CD4-positive, alpha-beta T cell treated with Interleukin-2 at 100 ng/mL for 4 hours (primary cell): Measurements from ENCODE around the gene TMSB4X.
A peak's percentile ranks its signal among the peaks of the same experiment; 100 is the strongest.
"Not testable (repeated sequence)": the region's sequence is repeated elsewhere in the genome, so short reads cannot be mapped to it uniquely, and the experiment has no call there.

Source experiments
- DNase-seq: peaks from one replicate; pipeline ENCODE4 v3.0.0-alpha.2; 2020; ENCODE audit warnings: low spot score

Gene TMSB4X

DNA sequence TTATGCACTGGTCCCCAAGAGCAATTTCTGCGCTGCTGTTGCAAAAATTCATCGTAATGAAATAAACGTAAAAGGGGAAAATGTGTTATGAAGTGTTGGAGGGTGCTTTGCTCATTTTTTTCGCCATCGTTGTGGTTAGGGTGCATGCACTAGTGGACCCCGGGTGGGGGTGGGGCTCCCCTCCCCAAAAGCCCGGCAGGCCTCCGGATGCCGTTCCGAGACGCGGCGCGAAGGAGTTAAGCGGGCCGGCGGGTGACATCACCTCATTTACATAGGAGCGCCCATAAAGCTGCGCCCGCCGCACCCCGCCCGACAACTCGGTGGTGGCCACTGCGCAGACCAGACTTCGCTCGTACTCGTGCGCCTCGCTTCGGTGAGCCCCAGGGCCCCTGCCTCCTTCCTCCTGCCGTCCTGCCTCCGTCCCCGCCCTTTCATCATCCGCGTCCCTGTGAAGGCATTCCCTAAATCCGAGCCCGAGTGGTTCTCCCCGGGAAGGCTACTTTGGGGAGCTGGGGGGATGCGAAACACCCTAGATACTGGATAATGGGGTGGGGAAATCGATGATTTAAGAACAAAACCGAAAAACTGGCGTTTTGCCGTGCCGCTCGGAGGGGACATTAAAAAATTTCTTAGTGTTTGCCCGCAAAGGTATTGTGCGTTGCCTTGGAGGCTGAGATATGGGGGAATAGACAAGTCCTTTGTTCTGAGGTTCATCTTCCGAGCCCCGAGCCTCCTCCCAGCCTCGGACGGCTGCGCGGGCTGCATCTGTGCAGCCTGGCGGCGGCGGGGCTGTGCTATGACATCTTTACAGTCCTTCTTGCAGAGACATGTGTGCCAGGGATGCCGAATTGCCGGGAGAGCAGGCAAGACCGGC is at the start of gene TMSB4X:
TSS of gene TMSB4X (plus strand) at position 315 of the 874 bp plus-strand sequence.
- DNase-seq = peak; percentile 89

DNA sequence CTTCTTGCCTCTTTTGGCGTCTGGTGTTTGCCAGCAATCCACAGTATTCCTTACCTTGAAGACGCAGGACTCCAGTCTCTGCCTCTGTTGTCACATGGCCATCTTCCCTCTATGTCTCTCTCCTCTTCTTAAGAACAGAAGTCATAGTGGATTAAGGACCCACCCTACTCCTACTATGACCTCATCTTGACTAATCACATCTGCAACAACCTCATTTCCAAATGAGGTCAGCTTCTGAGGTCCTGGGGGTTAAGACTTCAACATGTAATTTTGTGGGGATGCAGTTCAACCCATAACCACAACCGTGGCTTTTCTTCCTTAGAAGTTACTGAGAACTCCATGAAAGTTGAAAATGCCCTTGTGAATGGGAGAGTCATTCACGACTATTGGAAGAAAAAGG is 45.2 kb upstream of the TMSB4X start:
- no peak for DNase-seq

DNA sequence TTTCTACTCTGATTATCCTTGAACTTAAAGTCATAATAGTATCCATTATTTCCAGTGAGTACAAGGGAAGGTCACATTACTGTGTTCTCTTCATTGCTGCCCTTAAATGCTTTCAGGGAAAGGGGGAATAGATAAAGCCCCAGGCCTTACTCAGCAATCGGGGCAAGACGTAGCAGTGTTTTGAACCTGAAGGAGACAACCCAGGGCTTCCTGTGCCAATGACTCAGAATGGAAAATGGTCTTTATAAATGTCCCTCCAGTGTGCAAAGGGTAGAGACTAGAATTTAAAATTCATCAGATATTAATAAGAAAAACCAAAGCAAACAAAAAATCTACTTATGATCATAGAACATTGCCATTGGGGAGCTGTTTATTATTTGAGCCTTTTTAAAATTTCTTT is 44.8 kb upstream of the TMSB4X start:
- no peak for DNase-seq

DNA sequence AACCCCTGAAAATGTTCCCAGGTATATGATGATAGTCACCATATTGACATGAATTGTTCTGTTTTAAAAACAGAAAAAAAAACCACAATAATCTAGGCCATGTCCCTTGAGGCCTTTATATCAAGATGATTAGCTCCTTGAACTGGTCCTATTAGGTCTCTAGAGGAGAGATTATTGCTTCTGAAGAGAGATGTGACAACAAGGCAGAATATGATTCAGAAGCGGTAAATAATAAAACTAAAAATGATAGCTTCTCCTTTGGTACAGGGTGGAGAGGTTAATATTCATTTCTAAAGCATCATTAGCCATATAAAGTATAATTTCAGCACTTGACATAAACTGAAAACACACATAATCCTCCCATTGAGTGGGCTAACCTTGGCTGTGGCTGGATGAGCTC is 42.7 kb upstream of the TMSB4X start:
- no peak for DNase-seq

DNA sequence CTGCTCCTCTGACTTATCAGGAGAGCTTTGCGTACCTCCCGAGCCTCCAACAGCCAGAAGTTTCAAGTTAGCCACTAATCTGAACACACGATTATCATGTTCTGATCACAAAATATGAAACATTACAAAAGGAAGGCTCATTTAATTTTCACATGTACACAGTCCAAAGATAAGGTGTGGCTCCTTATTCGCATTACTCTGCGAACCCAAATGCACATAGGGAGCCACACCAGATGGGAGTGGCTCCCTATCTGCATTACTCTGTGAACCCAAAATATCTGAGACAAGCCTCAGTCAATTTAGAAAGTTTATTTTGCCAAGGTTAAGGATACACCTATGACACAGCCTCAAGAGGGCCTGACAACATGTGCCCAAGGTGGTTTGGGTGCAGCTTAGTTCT is 40.1 kb upstream of the TMSB4X start:
- no peak for DNase-seq

DNA sequence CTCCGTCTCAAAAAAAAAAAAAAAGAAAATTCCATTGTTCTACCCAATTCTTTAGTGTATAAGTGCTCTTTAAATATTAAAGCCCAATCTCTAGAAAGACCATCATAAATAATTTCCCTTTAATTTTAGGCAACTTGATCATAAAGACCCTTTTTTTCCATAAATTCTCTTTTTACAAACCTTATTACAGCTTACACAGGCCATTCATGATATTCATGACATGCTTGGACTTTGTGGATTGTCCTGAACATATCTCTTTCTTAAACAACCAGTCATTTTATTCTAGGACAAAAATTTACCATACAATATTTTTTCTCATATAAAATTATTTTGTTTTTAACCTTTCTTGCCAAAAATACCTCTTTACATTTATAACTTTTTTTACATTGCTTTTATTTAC is 38.0 kb upstream of the TMSB4X start:
- no peak for DNase-seq

DNA sequence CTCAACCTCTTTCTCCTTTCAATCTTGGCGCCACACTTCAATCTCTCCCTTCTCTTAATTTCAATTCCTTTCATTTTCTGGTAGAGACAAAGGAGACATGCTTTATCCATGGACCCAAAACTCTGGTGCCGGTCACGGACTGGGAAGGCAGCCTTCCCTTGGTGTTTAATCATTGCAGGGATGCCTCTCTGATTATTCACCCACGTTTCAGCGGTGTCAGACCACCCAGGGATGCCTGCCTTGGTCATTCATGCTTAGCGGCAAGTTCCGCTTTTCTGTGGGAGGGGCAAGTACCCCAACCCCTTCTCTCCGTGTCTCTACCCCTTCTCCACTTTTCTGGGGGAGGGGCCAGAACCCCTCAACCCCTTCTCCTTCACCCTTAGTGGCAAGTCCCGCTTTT is 34.4 kb upstream of the TMSB4X start:
- DNase-seq = not testable (repeated sequence)

DNA sequence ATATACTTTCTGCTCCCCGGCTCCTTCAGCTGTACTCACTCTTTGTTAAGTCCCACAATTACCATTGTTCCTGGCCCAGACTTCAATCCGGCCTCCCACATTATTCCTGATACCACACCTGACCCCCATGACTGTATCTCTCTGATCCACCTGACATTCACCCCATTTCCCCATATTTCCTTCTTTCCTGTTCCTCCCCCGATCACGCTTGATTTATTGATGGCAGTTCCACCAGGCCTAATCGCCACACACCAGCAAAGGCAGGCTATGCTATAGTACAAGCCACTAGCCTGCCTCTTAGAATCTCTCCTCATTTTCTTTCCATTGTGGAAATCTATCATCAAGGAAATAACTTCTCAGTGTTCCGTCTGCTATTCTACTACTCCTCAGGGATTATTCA is 31.3 kb upstream of the TMSB4X start:
- not testable (repeated sequence) for DNase-seq

DNA sequence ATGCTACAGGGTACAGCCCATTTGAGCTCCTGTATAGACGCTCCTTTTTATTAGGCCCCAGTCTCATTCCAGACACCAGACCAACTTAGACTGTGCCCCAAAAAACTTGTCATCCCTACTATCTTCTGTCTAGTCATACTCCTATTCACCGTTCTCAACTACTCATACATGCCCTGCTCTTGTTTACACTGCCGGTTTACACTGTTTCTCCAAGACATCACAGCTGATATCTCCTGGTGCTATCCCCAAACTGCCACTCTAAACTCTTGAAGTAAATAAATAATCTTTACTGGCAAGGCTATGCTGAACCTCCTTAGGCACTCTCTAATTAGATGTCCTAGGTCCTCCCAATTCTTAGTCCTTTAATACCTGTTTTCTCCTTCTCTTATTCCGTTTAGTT is 30.5 kb upstream of the TMSB4X start:
- DNase-seq = not testable (repeated sequence)

DNA sequence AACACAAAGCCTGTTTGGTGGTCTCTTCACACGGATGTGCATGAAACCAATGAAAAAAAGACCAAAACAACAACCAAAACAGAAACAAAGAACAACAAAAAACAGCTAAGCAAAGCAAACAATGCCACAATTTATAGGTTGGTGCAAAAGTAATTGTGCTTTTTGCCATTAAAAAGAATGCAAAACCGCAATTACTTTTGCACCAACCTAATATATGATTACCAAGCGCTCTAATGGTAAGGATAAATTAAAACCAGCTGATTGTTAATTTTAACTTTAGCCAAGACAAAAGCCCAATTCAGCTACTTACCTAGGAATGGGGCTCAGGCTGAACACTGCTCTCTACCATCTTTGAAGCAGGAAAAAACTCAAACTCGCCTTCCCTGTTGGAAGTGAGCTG is 29.4 kb upstream of the TMSB4X start:
- DNase-seq = no peak

DNA sequence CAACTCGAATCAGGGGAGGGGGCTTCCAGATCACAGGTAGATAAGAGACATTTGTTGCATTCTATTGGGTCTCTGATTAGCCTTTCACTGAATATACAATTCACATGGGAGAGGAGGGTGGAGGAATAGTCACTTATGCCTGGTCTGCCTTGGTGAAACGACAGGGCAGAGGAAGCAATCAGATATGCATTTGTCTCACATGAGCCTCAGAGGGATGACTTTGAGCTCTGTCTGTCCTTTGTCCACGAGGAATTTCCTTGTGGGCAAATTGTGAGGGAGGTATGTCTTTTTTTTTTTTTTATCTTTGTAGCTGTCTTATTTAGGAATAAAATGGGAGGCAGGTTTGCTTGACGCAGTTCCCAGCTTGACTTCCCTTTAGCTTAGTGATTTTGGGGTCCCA is 28.5 kb upstream of the TMSB4X start:
- no peak for DNase-seq

DNA sequence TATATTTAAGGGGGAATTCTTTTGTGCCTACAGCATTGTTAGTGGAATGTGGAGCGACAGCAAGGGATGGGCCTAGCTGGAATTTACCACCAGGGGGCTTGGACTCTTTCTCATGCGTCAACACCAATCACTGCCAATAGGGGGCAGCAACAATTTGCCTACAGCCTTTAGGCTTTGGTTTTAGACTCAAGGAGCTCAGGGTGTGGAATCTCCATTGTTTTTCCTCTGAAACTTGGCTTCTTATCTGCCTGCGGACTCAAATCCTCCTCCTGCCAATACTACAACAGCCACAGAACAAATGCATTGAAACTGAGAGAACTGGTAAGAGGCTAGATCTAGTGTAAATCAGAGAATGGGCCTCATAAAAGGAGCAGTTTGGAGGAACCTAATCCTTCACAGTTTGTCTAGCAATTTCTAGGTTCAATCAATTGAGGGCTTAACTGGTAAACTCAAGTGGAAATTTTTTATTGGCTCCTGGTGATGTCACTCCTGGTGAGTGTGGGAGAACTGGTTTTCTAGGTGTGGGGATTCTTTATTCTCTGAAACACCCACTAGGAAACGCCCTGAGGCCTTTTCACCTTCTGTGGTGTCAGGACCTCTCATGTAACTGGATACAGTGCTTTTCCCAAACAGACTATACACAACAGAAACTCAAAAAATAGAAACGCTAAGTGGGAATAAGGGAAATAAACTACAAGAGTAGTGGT is 27.9 kb upstream of the TMSB4X start:
- peak; percentile 81 for DNase-seq

DNA sequence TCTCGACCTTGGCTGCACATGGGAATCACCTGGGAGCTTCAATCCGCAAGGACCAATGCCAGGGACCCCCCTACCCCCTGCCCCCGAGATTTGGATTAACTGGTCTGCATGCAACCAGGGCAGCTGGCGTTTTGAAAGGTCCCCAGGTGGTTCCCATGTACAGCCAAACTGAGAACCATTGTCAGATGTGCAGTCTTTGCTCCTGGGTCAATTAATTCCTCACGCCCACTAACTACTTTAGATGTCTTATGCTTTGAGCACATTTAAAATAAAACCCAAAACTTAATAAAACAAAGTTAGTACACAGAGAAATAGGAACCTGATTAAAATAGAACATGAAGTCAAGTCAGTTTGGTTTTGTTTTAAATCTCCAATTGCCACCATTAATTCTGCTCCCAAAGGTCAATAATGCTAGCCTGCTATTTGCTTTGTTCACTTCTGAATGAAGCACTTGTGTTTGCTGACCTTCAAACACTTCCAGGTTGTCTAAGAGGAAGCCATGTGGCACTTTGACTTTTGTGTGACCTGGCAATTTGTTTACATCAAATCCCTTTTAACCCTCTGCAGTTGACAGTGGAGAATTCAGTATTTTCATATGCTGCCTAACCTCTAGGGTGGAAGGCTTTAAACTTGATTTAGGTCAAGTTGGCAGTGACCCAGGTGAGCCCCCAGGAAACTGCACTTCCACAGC is 27.2 kb upstream of the TMSB4X start:
- no peak for DNase-seq

DNA sequence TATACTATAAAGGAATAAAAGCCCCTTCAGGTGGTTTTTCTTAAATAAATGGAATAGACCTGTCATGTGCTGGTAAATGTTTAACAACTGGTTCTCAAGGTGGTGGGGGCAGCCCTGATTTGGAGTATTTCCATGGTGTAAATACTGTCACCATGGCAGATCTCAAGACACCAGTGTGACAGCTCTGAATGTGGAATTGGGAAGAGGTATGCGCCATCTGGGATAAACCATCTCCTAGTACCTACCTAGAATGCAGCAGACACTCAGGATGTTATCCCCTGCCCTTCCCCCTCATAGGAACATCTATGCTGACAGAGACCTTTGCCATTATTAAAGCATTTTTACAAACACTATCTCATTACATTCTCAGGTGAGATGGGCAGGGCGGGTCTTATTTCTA is 26.4 kb upstream of the TMSB4X start:
- DNase-seq = no peak

DNA sequence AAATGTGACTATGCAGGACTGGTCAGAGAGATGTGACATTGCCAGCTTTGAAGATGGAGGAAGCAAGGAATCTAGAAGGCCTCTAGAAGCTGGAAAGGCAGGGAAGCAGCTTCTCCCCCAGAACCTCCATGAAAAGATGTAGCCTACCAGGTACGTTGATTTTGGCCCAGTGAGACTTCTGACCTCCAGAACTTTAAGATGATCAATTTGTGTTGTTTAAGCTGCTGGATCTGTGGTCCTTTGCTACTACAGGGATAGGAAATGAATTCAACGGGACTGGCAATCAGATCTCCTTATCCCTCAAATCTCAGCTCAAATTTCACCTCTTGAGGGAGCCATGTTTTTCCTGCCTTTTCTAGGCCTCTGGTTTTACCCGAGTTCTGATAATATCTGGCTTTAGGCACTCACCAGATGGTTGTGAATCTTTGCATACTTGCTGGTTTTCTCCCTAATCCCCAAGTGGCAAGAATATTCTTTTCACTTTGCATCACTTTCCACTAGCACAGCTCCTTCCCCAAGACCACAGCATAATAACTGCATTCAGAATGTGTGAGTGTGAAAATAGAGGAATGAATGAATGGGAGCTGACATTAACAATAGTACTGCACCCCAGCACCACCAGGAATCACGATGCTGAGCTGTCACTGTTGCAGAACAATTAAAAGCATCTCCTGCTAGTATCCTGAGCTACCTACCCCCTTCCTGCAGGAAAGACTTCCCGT is 25.5 kb upstream of the TMSB4X start:
- no peak for DNase-seq

DNA sequence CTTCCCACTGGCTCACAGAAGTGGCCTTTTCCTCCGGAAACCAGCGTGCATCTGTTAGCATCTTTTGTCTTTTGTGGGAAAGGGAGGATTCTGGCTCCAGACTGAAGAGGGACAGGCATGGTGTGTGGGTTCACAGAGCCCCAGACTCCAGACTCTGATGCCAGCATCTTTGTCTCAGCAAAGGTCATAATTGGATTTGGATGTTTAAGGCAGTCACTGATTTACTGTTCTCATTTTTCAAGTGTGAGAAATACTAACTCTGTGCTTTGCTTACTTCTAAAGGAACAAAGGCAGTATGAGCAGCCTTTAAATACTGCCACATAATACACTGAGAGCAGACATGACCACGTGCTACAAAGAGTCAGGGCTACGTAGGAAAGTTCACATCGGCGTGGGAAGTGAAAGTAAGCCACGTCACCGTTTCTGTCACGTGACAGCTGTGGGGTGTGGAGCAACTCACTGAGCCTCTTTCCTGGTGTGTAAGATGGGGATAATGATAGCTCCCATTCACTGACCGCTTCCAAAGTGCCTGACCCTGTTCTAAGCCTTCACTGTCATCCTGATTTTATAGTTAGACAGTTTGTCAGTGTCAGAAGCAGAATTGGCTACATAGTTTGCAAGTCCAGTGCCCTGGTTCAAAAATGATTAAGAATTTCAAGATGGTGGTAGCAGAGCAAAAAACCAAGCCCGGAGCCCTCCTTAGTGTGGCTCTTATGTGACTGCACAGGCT is 24.8 kb upstream of the TMSB4X start:
- peak; percentile 86 for DNase-seq

DNA sequence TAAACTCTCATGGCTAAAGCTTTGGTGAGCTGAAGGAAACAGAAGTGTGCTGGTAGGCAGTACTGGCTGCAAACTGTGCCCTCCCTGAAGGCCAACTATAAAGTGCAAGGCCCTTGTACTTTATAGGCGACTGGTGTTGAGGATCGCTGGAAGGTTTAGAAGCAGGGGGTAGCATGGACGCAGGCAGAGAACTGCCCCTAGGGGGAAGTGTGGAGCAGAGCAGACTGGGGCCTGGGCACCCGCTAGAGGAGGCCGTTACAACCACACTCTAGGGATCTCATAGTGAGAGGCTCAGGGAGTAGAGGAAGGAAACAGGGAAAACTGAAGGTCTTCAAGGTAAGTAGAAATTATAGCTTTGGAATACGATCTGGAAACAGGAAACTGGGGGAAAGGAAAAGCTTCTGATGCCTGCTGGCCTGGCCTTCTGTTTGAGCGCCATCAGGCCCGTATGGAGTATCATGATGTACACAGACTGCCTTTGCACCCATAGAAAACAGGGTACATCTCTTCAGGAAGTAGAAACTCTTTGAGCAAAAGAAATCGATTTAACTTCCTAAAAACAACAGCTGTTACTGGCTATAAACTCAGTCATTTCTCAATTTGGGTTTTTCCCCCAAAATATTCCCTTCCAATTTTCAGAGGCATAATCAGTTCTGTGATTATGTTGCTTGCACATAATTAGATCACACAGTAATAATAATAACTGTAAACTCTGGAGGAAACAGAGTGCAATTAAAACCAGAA is 23.9 kb upstream of the TMSB4X start:
- peak; percentile 81 for DNase-seq

DNA sequence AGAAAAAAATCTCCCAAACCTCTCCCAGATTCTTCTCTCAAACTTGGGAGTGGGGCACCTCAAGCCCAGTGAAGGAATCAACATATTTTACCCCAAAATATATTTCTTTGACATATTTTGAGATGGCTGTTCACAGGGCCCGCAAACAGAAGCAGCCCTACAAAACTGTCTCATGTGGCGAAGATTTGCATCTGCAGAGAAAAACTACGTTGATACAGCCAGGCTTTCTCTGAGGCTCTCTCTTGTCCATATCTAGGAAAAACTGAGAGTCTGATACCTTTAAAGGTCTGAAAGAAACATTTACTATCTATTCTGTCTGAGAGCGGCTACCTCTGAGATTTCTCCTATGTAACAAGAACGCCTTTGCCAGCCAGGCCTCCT is 23.3 kb upstream of the TMSB4X start:
- DNase-seq = peak; percentile 43

DNA sequence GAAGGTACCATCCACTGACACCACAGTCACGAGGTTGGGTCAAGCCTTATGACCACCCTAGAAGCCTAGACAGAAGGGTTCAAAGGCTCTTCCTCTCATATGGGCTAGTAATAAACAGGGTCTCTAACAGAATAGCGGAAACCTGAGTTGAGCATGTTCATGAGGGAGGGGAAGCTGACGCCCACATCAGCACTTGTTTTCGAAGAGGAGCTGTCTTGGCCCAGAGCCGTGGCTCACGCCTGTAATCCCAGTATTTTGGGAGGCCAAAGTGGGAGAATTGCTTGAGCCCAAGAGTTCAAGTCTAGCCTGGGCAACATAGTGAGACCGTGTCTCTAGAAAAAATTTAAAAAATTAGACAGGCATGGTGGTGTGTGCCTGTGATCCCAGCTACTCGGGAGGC is 21.5 kb upstream of the TMSB4X start:
- no peak for DNase-seq

DNA sequence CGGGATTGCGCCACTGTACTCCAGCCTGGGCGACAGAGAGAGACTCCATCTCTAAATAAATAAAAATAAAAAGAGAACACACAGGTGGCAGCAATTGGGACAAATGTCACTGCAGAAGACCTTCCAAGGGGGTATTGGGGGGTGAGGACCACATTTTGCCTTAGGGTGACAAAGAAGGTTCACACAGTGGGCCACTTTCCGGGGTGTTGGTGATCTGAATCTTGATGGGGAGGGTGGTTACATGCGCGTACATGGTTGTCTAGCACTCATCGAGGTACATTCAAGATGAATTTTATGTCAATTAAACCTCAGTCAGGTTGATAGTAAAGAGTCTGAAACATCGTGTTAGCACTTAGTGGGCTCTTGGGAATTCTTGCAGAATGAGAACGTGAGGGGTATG is 20.5 kb upstream of the TMSB4X start:
- DNase-seq = no peak

DNA sequence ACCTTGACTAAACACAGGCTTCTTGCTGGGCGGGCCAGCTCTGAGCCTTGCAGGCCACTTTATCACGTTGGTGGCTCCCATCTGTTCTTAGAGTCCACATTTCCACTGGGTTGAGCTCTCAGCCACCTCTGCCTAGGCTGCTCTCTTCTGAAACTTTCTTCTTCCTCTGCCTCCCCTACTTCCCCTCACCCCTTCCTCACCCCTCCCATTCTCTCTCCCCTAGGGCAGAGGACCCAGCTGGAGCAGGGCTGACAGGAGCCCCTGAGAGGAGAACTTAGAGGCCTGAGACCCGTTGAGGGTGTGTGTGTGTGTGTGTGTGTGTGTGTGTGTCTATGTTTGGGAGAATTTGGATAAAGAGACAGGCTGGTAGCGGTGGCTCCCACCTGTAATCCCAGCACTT is 19.9 kb upstream of the TMSB4X start:
- DNase-seq = no peak
